Caco-2 (cell line): ENCODE measurements around the gene NHSL2. TPM values are rescaled to one million over a fixed set of nuclear protein-coding genes. Genes with fewer than 3 reads are reported as not detected.

Experiments used
- BruUV-seq: library from RNA; stranded (reverse); fragments of 400-500 nt; replicated peaks from 2 replicates; lab custom pipeline; 2021; lab: Mats Ljungman, UMichigan
- CTCF ChIA-PET: fragments of 300-600 bp; sonication (Branson Sonifier 250); formaldehyde crosslinking; loops from one replicate; lab custom pipeline; 2022; ENCODE audit warnings: antibody characterized with exemption; lab: Charles Lee
- POLR2A ChIA-PET: fragments of 300-600 bp; sonication (Branson Sonifier 250); formaldehyde crosslinking; loops from one replicate; lab custom pipeline; 2022; ENCODE audit warnings: antibody characterized with exemption; lab: Charles Lee
- DNase-seq, 2 experiments: peaks; one replicate each; pipeline versions ENCODE4 v3.0.0 to v3.0.0-alpha.2; 2020 to 2022
- H3K27me3 ChIP-seq: replicated peaks from 2 replicates; pipeline ENCODE4 v1.6.0; 2011; ENCODE audit warnings: low read length; ENCODE audit not compliant: control insufficient read depth, insufficient read depth
- H3K36me3 ChIP-seq: 2 replicates; pipeline ENCODE4 v1.5.1; 2011; ENCODE audit warnings: low read length; ENCODE audit not compliant: control insufficient read depth, insufficient read depth
- H3K4me1 ChIP-seq: fragments of 250-450 bp; sonication (Bioruptor Pico); 2 replicates; pipeline ENCODE4 v1.5.1; 2020; ENCODE audit warnings: mild to moderate bottlenecking
- H3K4me3 ChIP-seq: 2 replicates; pipeline ENCODE4 v1.5.1; 2011; ENCODE audit warnings: low read depth, mild to moderate bottlenecking, control low read depth, low read length
- H3K9me3 ChIP-seq: fragments of 250-450 bp; sonication (Bioruptor Pico); 2 replicates; pipeline ENCODE4 v1.5.1; 2020; ENCODE audit warnings: mild to moderate bottlenecking, moderate library complexity
- H3K27ac Mint-ChIP-seq: one replicate; pipeline ENCODE4 v1.8.0; 2022; ENCODE audit warnings: mixed read lengths; ENCODE audit not compliant: unreplicated experiment
- H3K27me3 Mint-ChIP-seq: one replicate; pipeline ENCODE4 v1.8.0; 2022; ENCODE audit warnings: mixed read lengths; ENCODE audit not compliant: insufficient read depth, unreplicated experiment
- H3K36me3 Mint-ChIP-seq: one replicate; pipeline ENCODE4 v1.8.0; 2022; ENCODE audit warnings: mild to moderate bottlenecking, mixed read lengths; ENCODE audit not compliant: insufficient read depth, unreplicated experiment
- H3K4me1 Mint-ChIP-seq: one replicate; pipeline ENCODE4 v1.8.0; 2022; ENCODE audit warnings: low read depth, mixed read lengths; ENCODE audit not compliant: unreplicated experiment
- H3K4me3 Mint-ChIP-seq: one replicate; pipeline ENCODE4 v1.8.0; 2022; ENCODE audit warnings: mild to moderate bottlenecking, moderate library complexity, mixed read lengths; ENCODE audit not compliant: unreplicated experiment
- H3K9me3 Mint-ChIP-seq: one replicate; pipeline ENCODE4 v1.8.0; 2022; ENCODE audit warnings: mixed read lengths; ENCODE audit not compliant: unreplicated experiment
- CTCF ChIP-seq, 2 experiments: fragments of 200-600 bp in 1 of 2; IDR thresholded peaks; 1 replicate in 1 of 2; 2 replicates in 1 of 2; pipeline versions ENCODE4 v1.5.1 to v1.8.0; 2011 to 2022; ENCODE audit warnings: antibody characterized with exemption in 1 of 2, control low read depth in 1 of 2, inconsistent platforms in 1 of 2, low read depth in 1 of 2, low read length in 1 of 2, mild to moderate bottlenecking in 1 of 2, moderate library complexity in 1 of 2; ENCODE audit not compliant: insufficient read depth in 1 of 2, severe bottlenecking in 1 of 2, unreplicated experiment in 1 of 2
- intact Hi-C: fragments of 100-400 bp; cut with micrococcal nuclease; formaldehyde crosslinking; loops from one replicate; pipeline ENCODE4 v1.10.0; 2022; ENCODE audit not compliant: unreplicated experiment
- total RNA-seq: library from RNA; stranded (reverse); gene quantifications from 2 replicates; pipeline ENCODE4 v1.2.3, GENCODE V29; 2022

NHSL2 gene
- total RNA-seq, 1 experiment from 2014 or later = 0.18 TPM

GRCh38 chrX:72141372-72142004 is 230.8 kb downstream of the NHSL2 start:
- Histone ChIP-seq H3K27me3 (no peaks in the 10 kb centered on the region), H3K4me1 (no peaks in the 10 kb centered on the region), H3K36me3 (no peaks in the 10 kb centered on the region), H3K4me3 (no peak overlapping the region), H3K9me3 (no peaks in the 10 kb centered on the region)
- intact Hi-C loops = no loop called here
- no peaks in the 10 kb centered on the region for H3K27me3 Mint-ChIP-seq
- CTCF ChIA-PET = no interaction called here
- no peaks in the 10 kb centered on the region for H3K36me3 Mint-ChIP-seq
- BruUV-seq = no TSS peak
- H3K4me1 Mint-ChIP-seq = no peaks in the 10 kb centered on the region
- POLR2A ChIA-PET = no interaction called here
- no peak overlapping the region for H3K4me3 Mint-ChIP-seq
- DNase-seq = no peak
- no peak for TF ChIP-seq CTCF (IDR thresholded peaks at IDR 0.05; ENCODE audit: insufficient read depth in 1 of 2, low read depth in 1 of 2, low read length in 1 of 2, severe bottlenecking in 1 of 2, unreplicated experiment in 1 of 2)
- no peak overlapping the region for H3K27ac Mint-ChIP-seq
- no peaks in the 10 kb centered on the region for H3K9me3 Mint-ChIP-seq

- no peak for TF ChIP-seq CTCF (IDR thresholded peaks at IDR 0.05; ENCODE audit: insufficient read depth in 1 of 2, low read depth in 1 of 2, low read length in 1 of 2, severe bottlenecking in 1 of 2, unreplicated experiment in 1 of 2)
- POLR2A ChIA-PET = no interaction called here
- no TSS peak for BruUV-seq
- no peak overlapping the region for H3K4me3 ChIP-seq
- Mint-ChIP-seq H3K4me3 (no peak overlapping the region), H3K27ac (no peak overlapping the region), H3K27me3 (no peaks in the 10 kb centered on the region), H3K9me3 (no peaks in the 10 kb centered on the region), H3K36me3 (no peaks in the 10 kb centered on the region), H3K4me1 (no peaks in the 10 kb centered on the region)
- no peaks in the 10 kb centered on the region for H3K36me3 ChIP-seq
- no peak for DNase-seq
- intact Hi-C loops = no loop called here
- CTCF ChIA-PET = no interaction called here
- no peaks in the 10 kb centered on the region for H3K9me3 ChIP-seq
- H3K27me3 ChIP-seq = no peaks in the 10 kb centered on the region
- no peaks in the 10 kb centered on the region for H3K4me1 ChIP-seq
These were observed 231.6 kb downstream of the NHSL2 start for GRCh38 chrX:72142094-72142793.

GRCh38 chrX:72142794-72143608 is 232.4 kb downstream of the NHSL2 start:
- H3K27ac Mint-ChIP-seq = no peak overlapping the region
- CTCF ChIA-PET = no interaction called here

More at GRCh38 chrX:72142794-72143608, 232.4 kb downstream of the NHSL2 start:
- Mint-ChIP-seq H3K4me1 (no peaks in the 10 kb centered on the region), H3K9me3 (no peaks in the 10 kb centered on the region), H3K27me3 (no peaks in the 10 kb centered on the region), H3K4me3 (no peak overlapping the region), H3K36me3 (no peaks in the 10 kb centered on the region)
- Histone ChIP-seq H3K36me3 (no peaks in the 10 kb centered on the region), H3K4me3 (no peak overlapping the region), H3K27me3 (no peaks in the 10 kb centered on the region), H3K4me1 (no peaks in the 10 kb centered on the region), H3K9me3 (no peaks in the 10 kb centered on the region)
- intact Hi-C loops = no loop called here
- no peak for DNase-seq
- POLR2A ChIA-PET = no interaction called here
- no TSS peak for BruUV-seq
- TF ChIP-seq CTCF (IDR thresholded peaks at IDR 0.05; ENCODE audit: insufficient read depth in 1 of 2, low read depth in 1 of 2, low read length in 1 of 2, severe bottlenecking in 1 of 2, unreplicated experiment in 1 of 2) = no peak
